GM10266 (cell line): ENCODE results near the gene RTL5.

Source experiments
- DNase-seq: peaks from one replicate; pipeline ENCODE4 v3.0.0; 2012; ENCODE audit errors: extremely low spot score
- TF ChIP-seq, protein P1 (sequence below): IDR thresholded peaks from 2 replicates; pipeline ENCODE4 v1.5.1; 2012; ENCODE audit warnings: mild to moderate bottlenecking, low read depth; ENCODE audit not compliant: control insufficient read depth, insufficient read depth; ENCODE audit errors: missing control alignments

RTL5 gene

DNA sequence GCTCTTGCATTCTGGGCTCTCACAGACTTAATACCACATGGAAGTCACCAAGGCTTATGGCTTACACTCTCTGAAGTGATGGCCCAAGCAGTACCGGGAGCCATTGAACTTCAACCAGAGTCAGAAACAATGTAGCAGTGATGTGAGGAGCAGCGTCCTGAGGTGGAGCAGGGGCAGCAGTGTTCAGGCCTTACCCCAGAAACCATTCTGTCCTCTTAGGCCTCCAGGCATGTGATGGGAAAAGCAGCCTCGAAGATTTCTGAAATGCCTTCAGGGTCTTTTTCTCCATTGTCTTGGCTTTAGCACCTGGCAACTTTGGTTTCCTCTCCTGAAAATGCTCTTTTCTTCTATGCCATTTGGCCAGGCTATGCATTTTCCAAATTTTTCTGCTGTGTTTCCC, 27.1 kb upstream of the RTL5 start:
- TF ChIP-seq, protein P1, sequence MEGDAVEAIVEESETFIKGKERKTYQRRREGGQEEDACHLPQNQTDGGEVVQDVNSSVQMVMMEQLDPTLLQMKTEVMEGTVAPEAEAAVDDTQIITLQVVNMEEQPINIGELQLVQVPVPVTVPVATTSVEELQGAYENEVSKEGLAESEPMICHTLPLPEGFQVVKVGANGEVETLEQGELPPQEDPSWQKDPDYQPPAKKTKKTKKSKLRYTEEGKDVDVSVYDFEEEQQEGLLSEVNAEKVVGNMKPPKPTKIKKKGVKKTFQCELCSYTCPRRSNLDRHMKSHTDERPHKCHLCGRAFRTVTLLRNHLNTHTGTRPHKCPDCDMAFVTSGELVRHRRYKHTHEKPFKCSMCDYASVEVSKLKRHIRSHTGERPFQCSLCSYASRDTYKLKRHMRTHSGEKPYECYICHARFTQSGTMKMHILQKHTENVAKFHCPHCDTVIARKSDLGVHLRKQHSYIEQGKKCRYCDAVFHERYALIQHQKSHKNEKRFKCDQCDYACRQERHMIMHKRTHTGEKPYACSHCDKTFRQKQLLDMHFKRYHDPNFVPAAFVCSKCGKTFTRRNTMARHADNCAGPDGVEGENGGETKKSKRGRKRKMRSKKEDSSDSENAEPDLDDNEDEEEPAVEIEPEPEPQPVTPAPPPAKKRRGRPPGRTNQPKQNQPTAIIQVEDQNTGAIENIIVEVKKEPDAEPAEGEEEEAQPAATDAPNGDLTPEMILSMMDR = no peak
- DNase-seq = no peak

DNA sequence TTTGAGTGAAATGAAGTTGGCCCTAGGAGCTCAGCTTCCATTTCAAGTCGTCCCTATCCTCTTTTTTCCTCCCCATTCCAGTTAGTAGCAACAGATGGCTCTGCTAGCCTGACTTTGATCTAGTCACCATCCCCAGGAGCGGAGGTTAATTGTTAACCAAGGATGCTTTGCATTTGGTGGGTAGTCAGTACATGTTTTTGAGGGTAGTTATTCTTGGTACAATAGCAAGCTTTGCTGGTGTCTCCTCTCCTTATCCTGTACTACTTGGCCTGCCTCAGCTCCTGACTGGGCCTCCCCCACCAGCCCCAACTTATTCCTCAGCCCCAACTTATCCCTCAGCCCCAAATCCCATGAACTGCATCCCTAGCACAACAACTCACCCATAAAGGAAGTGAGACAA, 14.8 kb upstream of the RTL5 start:
- no peak for DNase-seq
- TF ChIP-seq, protein P1 = no peak

DNA sequence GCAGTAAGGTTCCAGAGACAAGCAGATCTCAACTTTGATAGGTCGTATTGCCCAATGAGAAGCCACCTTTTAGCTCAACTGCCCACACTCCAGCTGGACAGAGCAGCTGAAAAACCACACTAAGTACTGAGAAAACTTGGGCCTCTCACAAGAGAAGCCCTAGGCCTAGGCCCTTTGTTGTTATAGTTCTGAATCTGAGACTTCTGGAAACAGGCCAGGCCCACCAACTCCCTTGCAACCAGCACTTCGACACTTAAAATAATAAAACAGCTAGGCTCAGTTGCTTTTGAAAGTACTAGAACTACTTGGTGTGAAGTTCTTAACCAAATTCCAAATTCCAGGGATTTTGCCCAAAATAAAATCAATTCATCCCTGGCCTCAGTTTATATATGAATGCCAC, 13.5 kb upstream of the RTL5 start:
- TF ChIP-seq, protein P1 = no peak

DNA sequence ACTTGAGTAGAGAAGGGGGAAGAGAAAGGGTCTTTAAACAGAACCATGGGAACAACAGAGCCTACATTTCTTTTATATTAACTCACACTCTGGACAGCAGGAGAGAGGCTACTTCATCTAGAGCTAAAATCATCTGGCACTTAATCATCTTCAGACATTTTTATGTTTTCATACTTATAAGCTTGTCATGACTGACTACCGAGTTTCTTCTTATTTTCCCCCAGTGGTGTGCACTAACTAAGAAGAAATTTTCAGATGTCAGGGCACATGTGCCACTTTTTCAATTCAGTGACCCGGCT, 11.8 kb upstream of the RTL5 start:
- TF ChIP-seq, protein P1 = no peak
- DNase-seq = no peak

More for the DNA sequence above, 13.5 kb upstream of the RTL5 start:
- no peak for DNase-seq

DNA sequence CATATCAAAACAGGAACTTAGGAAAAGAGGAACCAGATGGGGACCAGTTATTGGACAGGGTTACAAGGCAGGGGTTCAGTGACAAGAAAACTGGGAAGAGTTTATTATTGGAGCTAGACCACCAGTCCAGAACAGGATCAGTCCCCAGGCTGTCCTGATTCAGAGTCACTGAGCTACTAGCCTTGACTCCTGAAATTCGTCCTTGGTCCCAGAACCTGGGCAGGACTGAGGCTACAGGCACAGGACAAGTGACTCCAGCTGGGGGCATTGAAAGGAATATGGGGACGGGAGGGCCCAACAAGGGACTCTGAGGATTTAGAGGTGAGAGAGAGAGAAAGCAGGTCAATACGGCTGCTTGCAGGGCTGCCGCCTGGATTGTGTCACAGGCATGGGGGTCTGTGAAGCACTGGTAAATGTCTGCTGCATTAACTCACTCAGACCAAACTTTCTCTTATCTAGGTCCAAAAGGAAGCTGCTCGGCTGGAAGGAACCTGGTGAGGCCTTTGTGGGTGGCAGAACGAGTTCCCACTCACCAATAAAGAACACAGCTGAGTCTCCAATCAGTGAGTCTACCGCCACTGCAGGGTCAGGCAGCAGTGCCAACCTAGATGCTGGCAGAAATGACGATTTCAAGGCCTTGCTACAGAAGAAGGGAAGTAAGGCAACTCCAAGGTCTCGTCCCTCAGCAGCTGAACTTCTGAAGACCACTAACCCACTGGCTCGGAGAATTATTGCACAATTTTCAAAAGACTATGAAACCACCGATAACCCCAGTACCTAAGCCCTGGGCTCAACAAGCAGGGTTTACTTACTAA, 11.3 kb upstream of the RTL5 start:
- TF ChIP-seq, protein P1 = no peak
- no peak for DNase-seq

DNA sequence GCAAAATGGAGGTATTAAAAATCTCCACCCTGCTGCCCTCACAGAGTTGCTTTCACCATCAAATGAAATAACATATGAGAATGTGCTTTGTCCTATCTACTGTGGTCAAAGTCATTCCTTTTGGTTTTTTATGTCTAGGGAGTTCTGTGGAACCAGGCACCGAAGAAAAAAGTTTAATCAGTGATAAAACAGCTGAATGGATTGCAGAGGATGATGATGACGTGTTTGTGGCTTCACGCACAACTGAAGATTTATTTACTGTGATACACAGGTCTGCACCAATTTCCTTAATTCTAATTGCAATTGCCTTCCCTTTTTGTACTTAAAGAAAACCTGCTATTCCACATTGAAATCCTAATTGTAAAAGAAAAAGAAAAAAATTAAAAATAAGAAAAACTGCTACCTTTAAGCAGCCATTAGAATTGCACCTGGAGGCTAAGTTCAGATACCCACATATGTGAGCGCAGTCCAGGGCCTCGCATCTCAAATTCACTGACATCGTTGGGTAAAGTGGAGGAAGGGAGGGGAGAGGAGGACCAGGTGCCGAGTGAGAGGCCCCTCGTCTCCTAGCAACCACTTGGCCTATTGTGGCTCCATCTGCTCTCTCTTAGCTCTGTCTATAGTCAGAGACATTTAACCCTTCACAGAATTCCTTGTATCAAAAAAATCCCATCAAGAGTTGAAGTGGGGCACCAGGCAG, 10.5 kb upstream of the RTL5 start:
- no peak for DNase-seq

More for the DNA sequence above, 10.5 kb upstream of the RTL5 start:
- TF ChIP-seq, protein P1 = no peak
